SK-MEL-5 (cell line): ENCODE measurements around the gene CCT8L2. TPM values are rescaled to one million over a fixed set of nuclear protein-coding genes. Genes with fewer than 3 reads are reported as not detected.
"Not testable (repeated sequence)": the region's sequence is repeated elsewhere in the genome, so short reads cannot be mapped to it uniquely, and the experiment has no call there.

Experiments
- DNase-seq: peaks from one replicate; pipeline ENCODE4 v3.0.0-alpha.2; 2016; ENCODE audit warnings: low read depth, low spot score
- in situ Hi-C: cut with HindIII; loops from 2 replicates; pipeline ENCODE4 v1.10.0; 2016; ENCODE audit warnings: low sequenced_read_pairs, high pct_unique_total_duplicates, low pct_unique_long_range_greater_than_20kb
- total RNA-seq: library from RNA; depleted of rRNA; stranded (reverse); fragments of >200 nt; shearing (Covaris generic); gene quantifications from 2 replicates; pipeline ENCODE4 v1.2.3, GENCODE V29; 2014

Gene CCT8L2
- total RNA-seq, 1 experiment from 2014 or later: not detected

- in situ Hi-C loops: no loop called here
- peak; percentile 33 for DNase-seq
These were observed 9.0 kb upstream of the CCT8L2 start for GRCh38 chr22:16601437-16602223.

GRCh38 chr22:16600644-16601436, 8.2 kb upstream of the CCT8L2 start:
- DNase-seq: peak; percentile 79
- in situ Hi-C loops: not testable (repeated sequence)

- DNase-seq, in situ Hi-C loops: not testable (repeated sequence)
These were observed 7.0 kb upstream of the CCT8L2 start for GRCh38 chr22:16599648-16600047.

GRCh38 chr22:16595251-16595650, 2.6 kb upstream of the CCT8L2 start:
- DNase-seq, in situ Hi-C loops: not testable (repeated sequence)

- no peak for DNase-seq
- in situ Hi-C loops: no loop called here
These were observed 1.4 kb upstream of the CCT8L2 start for GRCh38 chr22:16594026-16594425.

GRCh38 chr22:16592231-16592630, 379 bp downstream of the CCT8L2 start:
- in situ Hi-C loops, DNase-seq: not testable (repeated sequence)

GRCh38 chr22:16591136-16591535, 1.5 kb downstream of the CCT8L2 start:
- in situ Hi-C loops, DNase-seq: not testable (repeated sequence)

- DNase-seq: no peak
- in situ Hi-C loops: no loop called here
These were observed 5.6 kb downstream of the CCT8L2 start for GRCh38 chr22:16586991-16587390.

- no peak for DNase-seq
- in situ Hi-C loops: no loop called here
These were observed 6.4 kb downstream of the CCT8L2 start for GRCh38 chr22:16586170-16586569.

GRCh38 chr22:16580872-16581271, 11.7 kb downstream of the CCT8L2 start:
- in situ Hi-C loops, DNase-seq: not testable (repeated sequence)

- in situ Hi-C loops, DNase-seq: not testable (repeated sequence)
These were observed 23.3 kb downstream of the CCT8L2 start for GRCh38 chr22:16569240-16569834.

- in situ Hi-C loops: no loop called here
- DNase-seq: no peak
These were observed 24.2 kb downstream of the CCT8L2 start for GRCh38 chr22:16568425-16568758.

GRCh38 chr22:16567617-16568424, 24.8 kb downstream of the CCT8L2 start:
- in situ Hi-C loops, DNase-seq: not testable (repeated sequence)

GRCh38 chr22:16566421-16567151, 26.0 kb downstream of the CCT8L2 start:
- DNase-seq, in situ Hi-C loops: not testable (repeated sequence)

GRCh38 chr22:16565585-16566420, 26.8 kb downstream of the CCT8L2 start:
- DNase-seq, in situ Hi-C loops: not testable (repeated sequence)
